T-helper 2 cell treated with Interferon-gamma antibody and Interleukin-4, amounts not matched to agents 5 μg/mL and 100 μg/mL, for 36 hours (primary cell): ENCODE data around the gene FBXL13.
A peak's percentile ranks its signal among the peaks of the same experiment; 100 is the strongest.
"Not testable (repeated sequence)": the region's sequence is repeated elsewhere in the genome, so short reads cannot be mapped to it uniquely, and the experiment has no call there.

Source experiments
- DNase-seq: peaks from one replicate; pipeline ENCODE4 v3.0.0; 2021; ENCODE audit warnings: low spot score
- H3K27ac Mint-ChIP-seq: one replicate; pipeline ENCODE4 v1.8.0; 2021; ENCODE audit warnings: mild to moderate bottlenecking, mixed read lengths
- H3K27me3 Mint-ChIP-seq: one replicate; pipeline ENCODE4 v1.8.0; 2021; ENCODE audit warnings: low read depth, mixed read lengths
- H3K36me3 Mint-ChIP-seq: one replicate; pipeline ENCODE4 v1.8.0; 2021; ENCODE audit warnings: low read depth, mixed read lengths
- H3K4me1 Mint-ChIP-seq: one replicate; pipeline ENCODE4 v1.8.0; 2021; ENCODE audit warnings: low read depth, mixed read lengths
- H3K4me3 Mint-ChIP-seq: one replicate; pipeline ENCODE4 v1.8.0; 2022; ENCODE audit warnings: mild to moderate bottlenecking, moderate library complexity, mixed read lengths
- H3K9me3 Mint-ChIP-seq: one replicate; pipeline ENCODE4 v1.8.0; 2021; ENCODE audit warnings: mixed read lengths

Gene FBXL13

GRCh38 chr7:103100348-103100747, 25.8 kb upstream of the FBXL13 start:
- Mint-ChIP-seq H3K27me3 (no peaks in the 10 kb centered on the region), H3K9me3 (no peaks in the 10 kb centered on the region), H3K36me3 (peaks cover 28% of the 10 kb centered on the region), H3K4me1 (no peaks in the 10 kb centered on the region), H3K4me3 (no peak overlapping the region), H3K27ac (no peak overlapping the region)
- no peak for DNase-seq

- DNase-seq: no peak
- Mint-ChIP-seq H3K9me3 (no peaks in the 10 kb centered on the region), H3K27me3 (no peaks in the 10 kb centered on the region), H3K4me3 (no peak overlapping the region), H3K36me3 (peaks cover 40% of the 10 kb centered on the region), H3K4me1 (no peaks in the 10 kb centered on the region), H3K27ac (no peak overlapping the region)
These were observed 22.4 kb upstream of the FBXL13 start for GRCh38 chr7:103097041-103097440.

DNA sequence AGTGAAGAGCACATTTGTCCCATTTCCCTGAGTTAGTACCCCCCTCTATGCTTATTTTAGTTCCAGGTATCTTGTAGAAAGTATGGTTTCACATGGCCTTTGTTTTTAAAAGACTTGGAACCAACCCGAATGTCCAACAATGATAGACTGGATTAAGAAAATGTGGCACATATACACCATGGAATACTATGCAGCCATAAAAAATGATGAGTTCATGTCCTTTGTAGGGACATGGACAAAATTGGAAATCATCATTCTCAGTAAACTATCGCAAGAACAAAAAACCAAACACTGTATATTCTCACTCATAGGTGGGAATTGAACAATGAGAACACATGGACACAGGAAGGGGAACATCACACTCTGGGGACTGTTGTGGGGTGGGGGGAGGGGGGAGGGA, 21.0 kb upstream of the FBXL13 start:
- not testable (repeated sequence) for H3K27ac Mint-ChIP-seq, DNase-seq, H3K4me1 Mint-ChIP-seq, H3K27me3 Mint-ChIP-seq, H3K4me3 Mint-ChIP-seq, H3K9me3 Mint-ChIP-seq
- peaks cover 39% of the 10 kb centered on the region for H3K36me3 Mint-ChIP-seq

GRCh38 chr7:103094102-103094501, 19.5 kb upstream of the FBXL13 start:
- H3K27ac Mint-ChIP-seq: no peak overlapping the region
- no peaks in the 10 kb centered on the region for H3K9me3 Mint-ChIP-seq
- H3K4me3 Mint-ChIP-seq: no peak overlapping the region
- DNase-seq: no peak
- no peaks in the 10 kb centered on the region for H3K4me1 Mint-ChIP-seq
- H3K36me3 Mint-ChIP-seq: peaks cover 37% of the 10 kb centered on the region
- H3K27me3 Mint-ChIP-seq: no peaks in the 10 kb centered on the region

- Mint-ChIP-seq H3K27me3 (no peaks in the 10 kb centered on the region), H3K36me3 (peaks cover 37% of the 10 kb centered on the region), H3K27ac (no peak overlapping the region), H3K4me1 (no peaks in the 10 kb centered on the region), H3K9me3 (no peaks in the 10 kb centered on the region), H3K4me3 (no peak overlapping the region)
- no peak for DNase-seq
These were observed 18.8 kb upstream of the FBXL13 start for GRCh38 chr7:103093429-103093828.

GRCh38 chr7:103092321-103092720, 17.7 kb upstream of the FBXL13 start:
- H3K9me3 Mint-ChIP-seq, H3K27ac Mint-ChIP-seq, H3K27me3 Mint-ChIP-seq, DNase-seq, H3K4me1 Mint-ChIP-seq, H3K4me3 Mint-ChIP-seq: not testable (repeated sequence)
- H3K36me3 Mint-ChIP-seq: peaks cover 40% of the 10 kb centered on the region

DNA sequence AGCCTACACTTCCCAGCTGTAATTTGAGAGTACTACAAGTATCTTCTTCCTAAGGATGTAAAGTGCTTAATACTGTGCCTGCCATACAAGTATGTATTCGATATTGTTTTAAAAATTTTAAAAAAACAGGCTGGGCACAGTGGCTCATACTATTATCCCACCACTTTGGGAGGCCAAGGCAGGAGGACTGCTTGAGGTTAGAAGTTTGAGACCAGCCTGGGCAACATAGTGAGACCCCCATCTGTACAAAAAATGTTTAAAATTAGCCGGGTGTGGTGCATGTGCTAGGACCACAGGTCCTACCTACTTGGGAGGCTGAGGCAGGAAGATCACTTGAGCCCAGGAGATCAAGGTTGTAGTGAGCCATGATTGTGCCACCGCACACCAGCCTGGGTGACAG, 8.6 kb upstream of the FBXL13 start:
- Mint-ChIP-seq H3K9me3 (no peaks in the 10 kb centered on the region), H3K4me3 (no peak overlapping the region), H3K27me3 (no peaks in the 10 kb centered on the region), H3K4me1 (no peaks in the 10 kb centered on the region), H3K27ac (no peak overlapping the region), H3K36me3 (peaks cover 15% of the 10 kb centered on the region)
- DNase-seq: no peak

- no peak for DNase-seq
- Mint-ChIP-seq H3K4me1 (peaks cover 4% of the 10 kb centered on the region), H3K27me3 (no peaks in the 10 kb centered on the region), H3K4me3 (no peak overlapping the region), H3K27ac (no peak overlapping the region), H3K36me3 (peaks cover 13% of the 10 kb centered on the region), H3K9me3 (no peaks in the 10 kb centered on the region)
These were observed 7.9 kb upstream of the FBXL13 start for GRCh38 chr7:103082497-103082896.

DNA sequence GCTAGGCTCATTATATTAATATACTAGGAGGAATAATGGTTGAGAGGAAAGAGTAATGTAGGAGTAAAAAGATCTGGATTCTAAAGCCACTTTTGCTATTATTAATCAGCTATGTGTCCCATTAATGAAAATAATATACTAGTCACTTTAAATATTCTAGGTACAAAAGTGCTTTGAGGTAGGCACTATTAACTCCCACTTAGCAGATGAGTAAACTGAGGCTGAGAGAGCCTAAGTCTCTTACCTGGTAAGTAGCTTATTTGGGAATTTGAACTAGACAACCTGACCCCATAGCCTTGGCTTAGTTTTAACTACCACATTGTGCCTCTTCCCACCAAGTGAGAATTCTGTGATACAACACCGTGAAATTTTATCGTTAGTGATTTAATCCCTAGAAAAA, 6.3 kb upstream of the FBXL13 start:
- H3K4me1 Mint-ChIP-seq: peaks cover 7% of the 10 kb centered on the region

DNA sequence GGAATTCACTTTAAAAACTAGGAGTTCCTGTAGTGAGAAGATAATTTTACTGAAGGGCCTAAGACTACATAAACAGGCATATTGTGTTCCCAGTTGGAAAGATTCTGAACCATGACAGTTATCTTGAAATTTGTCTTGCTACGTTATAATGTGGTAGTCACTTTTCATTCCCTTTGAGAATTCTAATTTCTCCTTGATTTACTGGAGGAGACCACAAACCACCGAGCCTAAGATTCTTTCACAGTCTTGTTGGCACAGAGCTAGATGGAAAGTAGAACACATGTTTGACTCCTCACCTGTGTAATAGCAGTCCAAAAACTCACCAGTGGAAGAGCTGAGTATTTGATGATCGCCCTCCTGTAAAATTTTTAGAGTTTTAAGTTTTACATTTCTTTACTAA, 5.2 kb upstream of the FBXL13 start:
- Mint-ChIP-seq H3K27me3 (no peaks in the 10 kb centered on the region), H3K27ac (no peak overlapping the region), H3K4me3 (no peak overlapping the region), H3K9me3 (no peaks in the 10 kb centered on the region), H3K4me1 (peaks cover 12% of the 10 kb centered on the region), H3K36me3 (peaks cover 8% of the 10 kb centered on the region)
- no peak for DNase-seq

More for the DNA sequence above, 6.3 kb upstream of the FBXL13 start:
- Mint-ChIP-seq H3K4me3 (no peak overlapping the region), H3K27ac (no peak overlapping the region), H3K27me3 (no peaks in the 10 kb centered on the region), H3K36me3 (peaks cover 10% of the 10 kb centered on the region), H3K9me3 (no peaks in the 10 kb centered on the region)
- DNase-seq: no peak

GRCh38 chr7:103078226-103078625, 3.6 kb upstream of the FBXL13 start:
- not testable (repeated sequence) for H3K27me3 Mint-ChIP-seq, H3K9me3 Mint-ChIP-seq, H3K4me3 Mint-ChIP-seq, H3K27ac Mint-ChIP-seq, H3K36me3 Mint-ChIP-seq, DNase-seq
- peaks cover 22% of the 10 kb centered on the region for H3K4me1 Mint-ChIP-seq

- no peak overlapping the region for H3K4me3 Mint-ChIP-seq
- H3K27me3 Mint-ChIP-seq: no peaks in the 10 kb centered on the region
- H3K27ac Mint-ChIP-seq: no peak overlapping the region
- no peaks in the 10 kb centered on the region for H3K9me3 Mint-ChIP-seq
- DNase-seq: no peak
- peaks cover 8% of the 10 kb centered on the region for H3K36me3 Mint-ChIP-seq
- H3K4me1 Mint-ChIP-seq: peaks cover 22% of the 10 kb centered on the region
These were observed 2.7 kb upstream of the FBXL13 start for GRCh38 chr7:103077318-103077717.

DNA sequence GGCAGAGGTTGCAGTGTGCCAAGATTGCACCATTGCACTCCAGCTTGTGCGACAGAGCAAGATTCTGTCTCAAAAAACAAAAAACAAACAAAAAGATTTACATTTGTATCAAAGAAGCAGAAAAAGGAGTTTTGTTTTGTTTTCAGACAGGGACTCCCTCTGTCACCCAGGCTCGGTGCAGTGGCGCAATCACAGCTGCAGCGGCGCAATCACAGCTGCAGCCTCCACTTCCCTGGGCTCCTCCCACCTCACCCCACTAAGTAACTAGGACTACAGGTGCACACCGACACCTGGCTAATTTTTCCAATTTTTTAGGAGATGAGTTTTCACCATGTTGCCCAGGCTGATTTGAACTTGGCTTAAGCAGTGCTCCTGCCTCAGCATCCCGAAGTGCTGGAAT, 2.2 kb upstream of the FBXL13 start:
- Mint-ChIP-seq H3K9me3 (no peaks in the 10 kb centered on the region), H3K36me3 (peaks cover 8% of the 10 kb centered on the region), H3K4me1 (peaks cover 22% of the 10 kb centered on the region), H3K4me3 (no peak overlapping the region), H3K27ac (no peak overlapping the region), H3K27me3 (no peaks in the 10 kb centered on the region)
- no peak for DNase-seq

DNA sequence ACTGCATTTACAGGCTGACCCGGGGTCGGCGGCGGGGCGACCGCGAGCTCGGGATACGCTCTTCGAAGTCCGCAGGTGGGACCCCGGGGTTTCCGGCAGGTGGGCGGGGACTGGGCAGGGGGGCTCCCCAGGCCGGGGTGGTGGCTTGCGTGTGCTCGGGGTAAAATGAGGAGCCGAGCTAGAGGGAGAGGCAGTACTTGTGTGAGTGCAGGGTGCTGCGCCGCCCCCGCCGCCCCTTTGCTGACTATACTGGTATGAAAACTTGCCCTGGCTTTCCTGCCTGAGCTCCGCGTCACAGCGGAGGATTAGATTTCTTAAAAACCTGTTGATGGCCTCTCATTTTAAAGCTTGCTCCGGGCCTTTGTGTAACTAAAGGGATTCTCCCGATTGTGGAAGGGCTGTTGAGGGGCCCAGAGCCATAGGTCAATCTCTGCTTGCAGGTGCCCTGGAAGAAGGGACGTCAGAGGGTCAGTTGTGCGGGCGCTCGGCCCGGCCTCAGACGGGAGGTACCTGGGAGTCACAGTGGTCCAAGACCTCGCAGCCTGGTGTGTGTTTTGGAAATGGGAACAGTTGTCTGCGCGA, 832 bp upstream of the FBXL13 start:
- Mint-ChIP-seq H3K4me3 (peak overlapping the region; percentile 94), H3K4me1 (peaks cover 22% of the 10 kb centered on the region), H3K27ac (peak overlapping the region; percentile 89), H3K9me3 (no peaks in the 10 kb centered on the region), H3K36me3 (peaks cover 8% of the 10 kb centered on the region), H3K27me3 (no peaks in the 10 kb centered on the region)
- peak; percentile 78 for DNase-seq

GRCh38 chr7:103073989-103074518, 542 bp downstream of the FBXL13 start:
- peak overlapping the region; percentile 86 for H3K27ac Mint-ChIP-seq
- H3K4me3 Mint-ChIP-seq: peak overlapping the region; percentile 94
- no peaks in the 10 kb centered on the region for H3K9me3 Mint-ChIP-seq

More at GRCh38 chr7:103073989-103074518, 542 bp downstream of the FBXL13 start:
- no peak for DNase-seq
- peaks cover 4% of the 10 kb centered on the region for H3K36me3 Mint-ChIP-seq
- H3K4me1 Mint-ChIP-seq: peaks cover 22% of the 10 kb centered on the region
- no peaks in the 10 kb centered on the region for H3K27me3 Mint-ChIP-seq
